Measurements from ENCODE around the gene POC1A.

POC1A gene

GRCh38 chr3:52086461-52086860 lies 67.8 kb downstream of the POC1A start:
- FAIRE-seq (peak; percentile 46), DNase-seq (ENCODE audit: insufficient read length) (no peak)
- TF ChIP-seq TAF1 (IDR thresholded peaks at IDR 0.05; ENCODE audit: borderline replicate concordance, low read depth, low read length), result no peak
- TF ChIP-seq POLR2A (IDR thresholded peaks at IDR 0.05; ENCODE audit: low read depth, low read length), result no peak
- no peak for TF ChIP-seq POLR2AphosphoS5 (IDR thresholded peaks at IDR 0.05; ENCODE audit: low read depth, low read length)

GRCh38 chr3:52085681-52086282 lies 68.4 kb downstream of the POC1A start:
- FAIRE-seq, result no peak
- no peak for DNase-seq (ENCODE audit: insufficient read length)
- no peak for TF ChIP-seq TAF1 (IDR thresholded peaks at IDR 0.05; ENCODE audit: borderline replicate concordance, low read depth, low read length)

DNA sequence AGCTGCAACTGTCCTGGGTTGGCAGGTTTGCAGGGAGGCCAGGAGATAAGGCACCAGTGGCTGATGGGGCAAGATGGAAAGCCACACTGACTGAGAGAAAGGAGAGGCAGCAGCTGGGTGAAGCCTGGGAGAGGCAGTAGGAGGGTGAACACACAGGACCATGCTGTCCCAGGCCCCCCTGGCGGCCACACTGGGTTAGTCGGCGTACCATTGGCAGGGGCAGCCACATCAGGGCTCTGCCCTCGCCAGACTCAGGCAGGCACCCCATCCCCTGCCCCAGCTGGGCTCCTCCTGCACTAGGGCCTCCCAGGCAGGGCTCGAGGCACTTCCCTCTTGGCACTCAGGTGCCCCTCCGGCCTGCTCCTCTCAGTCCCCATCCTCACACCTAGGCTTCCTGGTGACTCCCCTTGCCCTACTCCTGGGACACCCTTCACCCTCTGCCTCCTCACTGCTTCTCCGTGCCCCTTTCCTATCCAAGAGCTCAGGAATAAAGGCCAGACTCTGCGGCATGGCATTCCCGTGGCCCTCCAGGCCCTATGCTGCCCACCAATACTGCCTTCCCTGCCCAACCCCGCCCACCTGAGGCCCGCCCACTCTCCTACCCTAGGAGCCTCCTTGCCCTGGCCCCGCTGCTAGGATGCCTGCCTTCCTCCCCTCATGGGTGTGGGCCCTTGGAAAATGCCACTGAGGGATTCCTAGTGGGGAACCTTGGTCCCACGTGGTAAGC lies 69.1 kb downstream of the POC1A start:
- no peak for TF ChIP-seq TAF1 (IDR thresholded peaks at IDR 0.05; ENCODE audit: borderline replicate concordance, low read depth, low read length)
- no peak for TF ChIP-seq POLR2AphosphoS5 (IDR thresholded peaks at IDR 0.05; ENCODE audit: low read depth, low read length)
- no peak for TF ChIP-seq POLR2A (IDR thresholded peaks at IDR 0.05; ENCODE audit: low read depth, low read length)
- DNase-seq (ENCODE audit: insufficient read length) (no peak), FAIRE-seq (no peak)

DNA sequence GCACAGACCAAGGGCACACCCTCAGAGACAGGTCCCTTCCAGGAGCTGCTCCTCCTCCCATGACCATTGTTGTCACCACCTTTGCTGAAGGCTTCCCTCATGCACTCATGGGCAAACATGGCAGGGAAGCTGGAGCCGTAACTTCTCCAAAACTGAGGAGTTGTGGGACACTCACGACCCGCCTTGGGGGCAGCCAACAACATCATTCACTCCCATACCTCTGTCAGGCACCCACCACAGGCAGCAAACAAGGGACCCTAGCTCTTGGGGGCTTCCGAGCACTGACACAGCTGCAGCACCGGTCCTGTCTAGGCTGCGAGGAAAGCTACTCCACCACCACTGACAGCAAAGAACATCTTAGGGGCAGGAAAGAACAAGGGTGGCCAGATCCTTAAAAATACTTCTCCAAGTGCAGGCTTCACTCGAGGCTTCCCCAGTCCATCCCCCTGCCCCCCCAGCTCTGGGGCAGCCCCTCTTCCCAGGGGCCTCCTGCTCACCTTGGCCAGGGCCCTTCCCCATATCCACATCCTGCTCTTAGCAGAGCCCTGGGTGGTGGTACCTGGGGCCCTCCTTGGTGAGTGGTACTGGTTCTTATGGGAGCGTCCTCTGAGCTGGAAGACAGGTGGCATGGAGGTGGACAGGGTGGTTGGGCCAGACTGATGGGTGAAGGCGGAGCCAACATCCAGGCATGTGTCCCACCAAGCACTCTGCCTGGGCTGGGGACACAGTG lies 69.8 kb downstream of the POC1A start:
- TF ChIP-seq POLR2AphosphoS5 (IDR thresholded peaks at IDR 0.05; ENCODE audit: low read depth, low read length) (no peak), POLR2A (IDR thresholded peaks at IDR 0.05; ENCODE audit: low read depth, low read length) (no peak), TAF1 (IDR thresholded peaks at IDR 0.05; ENCODE audit: borderline replicate concordance, low read depth, low read length) (no peak)
- FAIRE-seq, result no peak
- DNase-seq (ENCODE audit: insufficient read length), result no peak

GRCh38 chr3:52083556-52084087 lies 70.6 kb downstream of the POC1A start:
- no peak for TF ChIP-seq POLR2A (IDR thresholded peaks at IDR 0.05; ENCODE audit: low read depth, low read length)
- TF ChIP-seq POLR2AphosphoS5 (IDR thresholded peaks at IDR 0.05; ENCODE audit: low read depth, low read length), result no peak
- TF ChIP-seq TAF1 (IDR thresholded peaks at IDR 0.05; ENCODE audit: borderline replicate concordance, low read depth, low read length), result no peak
- DNase-seq (ENCODE audit: insufficient read length), result no peak
- FAIRE-seq, result no peak

GRCh38 chr3:52082951-52083350 lies 71.3 kb downstream of the POC1A start:
- no peak for TF ChIP-seq TAF1 (IDR thresholded peaks at IDR 0.05; ENCODE audit: borderline replicate concordance, low read depth, low read length)
- no peak for TF ChIP-seq POLR2AphosphoS5 (IDR thresholded peaks at IDR 0.05; ENCODE audit: low read depth, low read length)
- TF ChIP-seq POLR2A (IDR thresholded peaks at IDR 0.05; ENCODE audit: low read depth, low read length), result no peak
- FAIRE-seq, result no peak

GRCh38 chr3:52080830-52081719 lies 73.1 kb downstream of the POC1A start:
- FAIRE-seq (no peak), DNase-seq (ENCODE audit: insufficient read length) (no peak)
- TF ChIP-seq POLR2A (IDR thresholded peaks at IDR 0.05; ENCODE audit: low read depth, low read length) (no peak), POLR2AphosphoS5 (IDR thresholded peaks at IDR 0.05; ENCODE audit: low read depth, low read length) (no peak), TAF1 (IDR thresholded peaks at IDR 0.05; ENCODE audit: borderline replicate concordance, low read depth, low read length) (no peak)

More at GRCh38 chr3:52082951-52083350, 71.3 kb downstream of the POC1A start:
- no peak for DNase-seq (ENCODE audit: insufficient read length)

- FAIRE-seq, result no peak
- TF ChIP-seq TAF1 (IDR thresholded peaks at IDR 0.05; ENCODE audit: borderline replicate concordance, low read depth, low read length) (no peak), POLR2AphosphoS5 (IDR thresholded peaks at IDR 0.05; ENCODE audit: low read depth, low read length) (no peak), POLR2A (IDR thresholded peaks at IDR 0.05; ENCODE audit: low read depth, low read length) (no peak)
- DNase-seq (ENCODE audit: insufficient read length), result no peak
Observed at GRCh38 chr3:52079958-52080357, 74.3 kb downstream of the POC1A start.

GRCh38 chr3:52078781-52079560 lies 75.3 kb downstream of the POC1A start:
- no peak for DNase-seq (ENCODE audit: insufficient read length)
- no peak for TF ChIP-seq POLR2A (IDR thresholded peaks at IDR 0.05; ENCODE audit: low read depth, low read length)
- TF ChIP-seq POLR2AphosphoS5 (IDR thresholded peaks at IDR 0.05; ENCODE audit: low read depth, low read length), result no peak
- no peak for TF ChIP-seq TAF1 (IDR thresholded peaks at IDR 0.05; ENCODE audit: borderline replicate concordance, low read depth, low read length)
- no peak for FAIRE-seq

DNA sequence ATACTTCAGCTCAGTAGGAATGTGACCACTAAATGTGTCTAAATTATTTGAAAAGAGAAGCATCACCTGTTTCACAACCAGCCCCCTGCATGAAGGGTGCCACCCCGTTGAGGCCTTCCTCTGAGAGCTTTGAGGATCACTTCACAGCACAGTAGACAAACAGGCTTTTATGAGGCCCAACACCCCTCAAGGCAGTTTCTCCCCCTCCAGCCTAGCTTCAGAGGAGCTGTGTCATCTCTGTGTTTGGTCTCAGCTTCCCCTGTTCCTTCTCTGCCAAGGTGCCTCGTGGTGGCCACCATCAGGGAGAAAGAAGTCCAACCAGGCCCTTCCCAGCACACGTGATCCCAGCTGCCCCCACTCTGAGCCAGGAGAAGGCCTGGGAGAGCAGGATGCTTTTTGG lies 76.3 kb downstream of the POC1A start:
- no peak for TF ChIP-seq TAF1 (IDR thresholded peaks at IDR 0.05; ENCODE audit: borderline replicate concordance, low read depth, low read length)
- no peak for TF ChIP-seq POLR2AphosphoS5 (IDR thresholded peaks at IDR 0.05; ENCODE audit: low read depth, low read length)
- no peak for TF ChIP-seq POLR2A (IDR thresholded peaks at IDR 0.05; ENCODE audit: low read depth, low read length)
- DNase-seq (ENCODE audit: insufficient read length) (no peak), FAIRE-seq (no peak)

Measured in GM12892 (cell line).